A549 treated with ZK216348 at 1 μM for 4 hours (cell line): ENCODE data around the gene SPATA6L. TPM values are rescaled to one million over a fixed set of nuclear protein-coding genes. Genes with fewer than 3 reads are reported as not detected.

Experiments used
- total RNA-seq: library from RNA; stranded (reverse); fragments of 200-300 nt; extraction: Qiagen RNA extraction; gene quantifications from 5 replicates; pipeline ENCODE4 v1.2.3, GENCODE V29; 2022; ENCODE audit warnings: low read depth

The SPATA6L gene
- 1.8 to 2.5 TPM (median 2.0 TPM) in 5 replicates for total RNA-seq

GRCh38 chr9:4666042-4666699, at the start of gene SPATA6L:
TSS of gene SPATA6L (minus strand) at chr9:4666480. CDS start at chr9:4666250, 230 bp downstream.

GRCh38 chr9:4679268-4680172, 13.2 kb upstream of the SPATA6L start, which contains the start of gene CDC37L1:
TSS of gene CDC37L1 (plus strand) at chr9:4679569. CDS start at chr9:4679768, 199 bp downstream.

GRCh38 chr9:4662108-4662988, 3.9 kb downstream of the SPATA6L start, which contains the start of gene PLPP6:
TSS of gene PLPP6 (plus strand) at chr9:4662294. CDS start at chr9:4662376, 82 bp downstream.

Other genes starting within 250 kb of the SPATA6L start
- gene SLC1A1, start 176.0 kb downstream of the SPATA6L start, total RNA-seq = 0.89 to 1.6 TPM (median 1.3 TPM) in 5 replicates
- 7.8 to 13.0 TPM (median 11.9 TPM) in 5 replicates for gene PLPP6, start 4.2 kb downstream of the SPATA6L start, total RNA-seq
- 8.5 to 16.2 TPM (median 12.5 TPM) in 5 replicates for gene CDC37L1, start 13.1 kb upstream of the SPATA6L start, total RNA-seq
- 40.1 to 61.0 TPM (median 53.0 TPM) in 5 replicates for gene AK3, start 74.7 kb upstream of the SPATA6L start, total RNA-seq
- gene RCL1, start 126.5 kb upstream of the SPATA6L start, total RNA-seq = 40.0 to 45.1 TPM (median 42.7 TPM) in 5 replicates